Endothelial cell of umbilical vein (primary cell): ENCODE measurements around the gene GGT6.

Experiments used
- CTCF ChIP-seq, 2 donors: IDR thresholded peaks; 1 replicate in 1 of 2; 2 replicates in 1 of 2; pipeline ENCODE4 v1.5.1; 2011; ENCODE audit warnings: low read length in 2 of 2, mild to moderate bottlenecking in 2 of 2, moderate library complexity in 2 of 2, control low read depth in 1 of 2, inconsistent platforms in 1 of 2, low read depth in 1 of 2; ENCODE audit not compliant: insufficient read depth in 1 of 2; ENCODE audit errors: extremely low read depth in 1 of 2
- EZH2 ChIP-seq: IDR thresholded peaks from 2 replicates; pipeline ENCODE4 v1.6.1; 2012; ENCODE audit warnings: borderline replicate concordance, low read depth, mild to moderate bottlenecking, moderate library complexity, low read length, inconsistent platforms; ENCODE audit not compliant: severe bottlenecking
- JUN ChIP-seq: IDR thresholded peaks from 2 replicates; pipeline ENCODE4 v1.6.1; 2011; ENCODE audit warnings: borderline replicate concordance, low read depth; ENCODE audit not compliant: insufficient read length, insufficient read depth
- MYC ChIP-seq: IDR thresholded peaks from one replicate; pipeline ENCODE4 v1.6.1; 2011; ENCODE audit warnings: mild to moderate bottlenecking, low read depth, low read length
- POLR2A ChIP-seq: IDR thresholded peaks from 2 replicates; pipeline ENCODE4 v1.6.1; 2012; ENCODE audit warnings: low read depth, mild to moderate bottlenecking, control low read depth, low read length
- POLR2AphosphoS5 ChIP-seq: IDR thresholded peaks from 2 replicates; pipeline ENCODE4 v1.6.1; 2012; ENCODE audit warnings: low read depth, mild to moderate bottlenecking, control low read depth, low read length, moderate library complexity; ENCODE audit not compliant: insufficient read depth

GRCh38 chr17:4607773-4608187 is 47.4 kb upstream of the GGT6 start:
- TF ChIP-seq JUN (no peak), CTCF (IDR thresholded peaks at IDR 0.05; ENCODE audit: extremely low read depth in 1 of 2, insufficient read depth in 1 of 2, low read depth in 1 of 2, low read length in 2 of 2) (no peak), POLR2AphosphoS5 (no peak), POLR2A (no peak), EZH2 (peak; percentile 15), MYC (no peak)
